Measurements from ENCODE around the gene KCNJ13.

Gene KCNJ13

DNA sequence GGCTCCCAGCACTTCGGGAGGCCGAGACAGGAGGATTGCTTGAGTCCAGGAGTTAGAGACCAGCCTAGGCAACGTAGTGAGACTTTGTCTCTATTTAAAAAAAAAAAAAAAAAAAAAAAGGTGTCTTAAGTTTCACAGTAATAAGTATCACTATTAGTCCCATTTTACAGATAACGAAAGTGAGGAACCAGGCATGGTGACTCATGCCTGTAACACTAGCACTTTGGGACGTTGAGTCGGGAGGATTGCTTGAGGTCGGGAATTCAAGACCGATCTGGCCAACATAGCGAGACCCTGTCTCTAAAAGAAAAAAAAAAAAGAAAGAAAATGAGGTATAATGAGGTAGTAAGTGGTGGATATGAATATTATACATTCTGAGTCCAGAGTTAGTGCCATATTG lies 2.5 kb downstream of the KCNJ13 start:
- Histone ChIP-seq H3K4me3 (IDR thresholded peaks at IDR 0.05; ENCODE audit: insufficient read depth, low read depth, low read length) (no peak overlapping the region), H3K27me3 (ENCODE audit: insufficient read depth, low read depth) (no peaks in the 10 kb centered on the region), H3K27ac (no peak overlapping the region), H2AFZ (ENCODE audit: low read depth) (no peak overlapping the region), H4K20me1 (ENCODE audit: insufficient read depth) (peaks cover 3% of the 10 kb centered on the region; the same call in 1 of the 2 replicates), H3K36me3 (ENCODE audit: insufficient read depth) (no peaks in the 10 kb centered on the region), H3K9ac (no peak overlapping the region), H3K79me2 (ENCODE audit: insufficient read depth, low read depth) (no peaks in the 10 kb centered on the region), H3K4me1 (ENCODE audit: low read depth, poor library complexity, severe bottlenecking) (peaks cover 24% of the 10 kb centered on the region), H3K4me2 (no peak overlapping the region)
- TF ChIP-seq, protein P1, sequence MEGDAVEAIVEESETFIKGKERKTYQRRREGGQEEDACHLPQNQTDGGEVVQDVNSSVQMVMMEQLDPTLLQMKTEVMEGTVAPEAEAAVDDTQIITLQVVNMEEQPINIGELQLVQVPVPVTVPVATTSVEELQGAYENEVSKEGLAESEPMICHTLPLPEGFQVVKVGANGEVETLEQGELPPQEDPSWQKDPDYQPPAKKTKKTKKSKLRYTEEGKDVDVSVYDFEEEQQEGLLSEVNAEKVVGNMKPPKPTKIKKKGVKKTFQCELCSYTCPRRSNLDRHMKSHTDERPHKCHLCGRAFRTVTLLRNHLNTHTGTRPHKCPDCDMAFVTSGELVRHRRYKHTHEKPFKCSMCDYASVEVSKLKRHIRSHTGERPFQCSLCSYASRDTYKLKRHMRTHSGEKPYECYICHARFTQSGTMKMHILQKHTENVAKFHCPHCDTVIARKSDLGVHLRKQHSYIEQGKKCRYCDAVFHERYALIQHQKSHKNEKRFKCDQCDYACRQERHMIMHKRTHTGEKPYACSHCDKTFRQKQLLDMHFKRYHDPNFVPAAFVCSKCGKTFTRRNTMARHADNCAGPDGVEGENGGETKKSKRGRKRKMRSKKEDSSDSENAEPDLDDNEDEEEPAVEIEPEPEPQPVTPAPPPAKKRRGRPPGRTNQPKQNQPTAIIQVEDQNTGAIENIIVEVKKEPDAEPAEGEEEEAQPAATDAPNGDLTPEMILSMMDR (conservative IDR thresholded peaks at IDR 0.05; ENCODE audit: low read depth, low read length), result no peak

DNA sequence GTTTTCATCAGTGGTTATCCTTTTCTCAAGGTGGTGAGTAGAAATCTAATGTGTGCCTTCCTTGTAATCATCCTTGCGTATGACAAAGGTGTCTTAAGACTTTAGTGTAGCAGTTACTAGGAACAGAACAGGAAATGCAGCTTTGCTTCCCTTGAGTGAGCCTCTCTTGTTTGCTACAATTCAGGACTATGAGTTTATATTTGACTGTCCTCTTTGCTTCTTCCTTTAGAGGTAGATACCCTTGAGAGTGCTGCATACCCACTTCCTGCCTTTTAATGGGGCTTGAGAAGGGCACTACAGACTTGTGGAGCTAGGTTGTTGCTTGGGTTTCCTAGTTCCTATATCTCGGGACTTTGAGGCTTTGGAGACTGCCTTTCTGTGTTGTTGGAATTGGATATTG lies 3.8 kb downstream of the KCNJ13 start:
- Histone ChIP-seq H3K79me2 (ENCODE audit: insufficient read depth, low read depth) (no peaks in the 10 kb centered on the region), H2AFZ (ENCODE audit: low read depth) (no peak overlapping the region), H3K27me3 (ENCODE audit: insufficient read depth, low read depth) (no peaks in the 10 kb centered on the region), H3K36me3 (ENCODE audit: insufficient read depth) (no peaks in the 10 kb centered on the region), H3K9ac (no peak overlapping the region), H4K20me1 (ENCODE audit: insufficient read depth) (peaks cover 3% of the 10 kb centered on the region; the same call in 1 of the 2 replicates), H3K4me1 (ENCODE audit: low read depth, poor library complexity, severe bottlenecking) (peaks cover 30% of the 10 kb centered on the region), H3K4me3 (IDR thresholded peaks at IDR 0.05; ENCODE audit: insufficient read depth, low read depth, low read length) (no peak overlapping the region), H3K27ac (no peak overlapping the region), H3K4me2 (no peak overlapping the region)
- TF ChIP-seq, protein P1 (conservative IDR thresholded peaks at IDR 0.05; ENCODE audit: low read depth, low read length), result no peak

DNA sequence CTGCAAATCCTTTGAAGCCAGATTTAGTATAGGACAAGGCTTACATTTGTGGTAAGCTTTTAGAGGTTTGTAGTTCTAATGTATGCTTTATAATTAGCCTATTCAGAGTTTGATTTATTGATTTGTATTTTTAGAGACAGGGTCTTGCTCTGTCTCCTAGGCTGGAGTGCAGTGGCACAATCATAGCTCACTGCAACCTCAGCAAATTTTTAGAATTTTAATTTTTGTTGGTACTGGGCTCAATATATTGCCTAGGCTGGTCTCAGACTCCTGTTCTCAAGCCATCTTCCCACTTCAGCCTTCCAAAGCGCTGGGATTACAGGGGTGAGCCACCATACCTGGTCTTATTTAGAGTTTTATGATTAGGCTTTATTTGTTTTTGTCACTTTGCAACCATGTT lies 4.5 kb downstream of the KCNJ13 start:
- Histone ChIP-seq H3K4me1 (ENCODE audit: low read depth, poor library complexity, severe bottlenecking) (peaks cover 36% of the 10 kb centered on the region), H4K20me1 (ENCODE audit: insufficient read depth) (peaks cover 3% of the 10 kb centered on the region; the same call in 1 of the 2 replicates), H3K27me3 (ENCODE audit: insufficient read depth, low read depth) (no peaks in the 10 kb centered on the region), H3K4me2 (no peak overlapping the region), H3K27ac (no peak overlapping the region), H3K9ac (no peak overlapping the region), H3K79me2 (ENCODE audit: insufficient read depth, low read depth) (no peaks in the 10 kb centered on the region), H2AFZ (ENCODE audit: low read depth) (no peak overlapping the region), H3K36me3 (ENCODE audit: insufficient read depth) (no peaks in the 10 kb centered on the region), H3K4me3 (IDR thresholded peaks at IDR 0.05; ENCODE audit: insufficient read depth, low read depth, low read length) (no peak overlapping the region)
- TF ChIP-seq, protein P1 (conservative IDR thresholded peaks at IDR 0.05; ENCODE audit: low read depth, low read length), result no peak

GRCh38 chr2:232770207-232770606 lies 6.2 kb downstream of the KCNJ13 start:
- Histone ChIP-seq H3K36me3 (ENCODE audit: insufficient read depth) (no peaks in the 10 kb centered on the region), H4K20me1 (ENCODE audit: insufficient read depth) (no peaks in the 10 kb centered on the region; the same call in 1 of the 2 replicates), H3K4me3 (IDR thresholded peaks at IDR 0.05; ENCODE audit: insufficient read depth, low read depth, low read length) (no peak overlapping the region), H2AFZ (ENCODE audit: low read depth) (no peak overlapping the region), H3K27me3 (ENCODE audit: insufficient read depth, low read depth) (no peaks in the 10 kb centered on the region), H3K79me2 (ENCODE audit: insufficient read depth, low read depth) (no peaks in the 10 kb centered on the region), H3K4me1 (ENCODE audit: low read depth, poor library complexity, severe bottlenecking) (peaks cover 53% of the 10 kb centered on the region), H3K27ac (no peak overlapping the region), H3K9ac (no peak overlapping the region), H3K4me2 (no peak overlapping the region)
- TF ChIP-seq, protein P1 (conservative IDR thresholded peaks at IDR 0.05; ENCODE audit: low read depth, low read length), result no peak

All from KMS-11 (cell line).